Gastrocnemius medialis (tissue), 4 donors: ENCODE measurements around the gene RDH5. TPM values are rescaled to one million over a fixed set of nuclear protein-coding genes. Genes with fewer than 3 reads are reported as not detected.

ENCODE experiments used
- ATAC-seq, 2 donors: fragments of 150-250 bp; one replicate each; pipeline ENCODE4 v1.9.1; 2016
- DNase-seq, 2 donors: peaks; one replicate each; pipeline ENCODE4 v3.0.0-alpha.2; 2019
- H3K27ac ChIP-seq, 4 donors: fragments of 200-600 bp; sonication (generic); 1 replicate in 1 of 4; 2 replicates in 3 of 4; pipeline ENCODE4 v1.5.1; 2016 to 2018; ENCODE audit warnings: mild to moderate bottlenecking in 2 of 4, moderate library complexity in 1 of 4
- H3K27me3 ChIP-seq, 3 donors: fragments of 200-600 bp; sonication (generic) in 2 of 3; 1 replicate in 1 of 3; 2 replicates in 2 of 3; pipeline versions ENCODE4 v1.5.1 to v1.6.0; 2016 to 2019; ENCODE audit warnings: mild to moderate bottlenecking in 1 of 3, moderate library complexity in 1 of 3
- H3K36me3 ChIP-seq, 2 donors: fragments of 200-600 bp; sonication (generic) in 1 of 2; one replicate each; pipeline ENCODE4 v1.5.1; 2017 to 2018
- H3K4me1 ChIP-seq, 2 donors: fragments of 200-600 bp; sonication (generic) in 1 of 2; one replicate each; pipeline ENCODE4 v1.5.1; 2016 to 2017; ENCODE audit warnings: mild to moderate bottlenecking in 2 of 2
- H3K4me3 ChIP-seq, 4 donors: fragments of 200-600 bp; sonication (generic) in 3 of 4; 1 replicate in 1 of 4; 2 replicates in 3 of 4; pipeline ENCODE4 v1.5.1; 2016 to 2019; ENCODE audit warnings: mild to moderate bottlenecking in 2 of 4
- H3K9me3 ChIP-seq, 3 donors: fragments of 200-600 bp; sonication (generic) in 2 of 3; 1 replicate in 1 of 3; 2 replicates in 2 of 3; pipeline ENCODE4 v1.5.1; 2016 to 2019
- POLR2A ChIP-seq, 2 donors: fragments of 450-650 bp; IDR thresholded peaks; one replicate each; pipeline ENCODE4 v1.6.1; 2017; ENCODE audit warnings: antibody characterized with exemption in 2 of 2, mild to moderate bottlenecking in 2 of 2, moderate library complexity in 2 of 2
- in situ Hi-C, 4 donors: fragments of 200-750 bp; cut with MboI; loops; one replicate each; pipeline versions ENCODE4 v1.15.0 to v1.8.0; 2017; ENCODE audit warnings: low sequenced_read_pairs in 4 of 4
- intact Hi-C: fragments of 100-400 bp; cut with DNase I; formaldehyde crosslinking; loops from one replicate; pipeline ENCODE4 v1.15.1; 2023; ENCODE audit warnings: low total_unique reads
- total RNA-seq, 4 donors: library from RNA; depleted of rRNA; stranded (reverse); fragments of >200 nt; gene quantifications; one replicate each; pipeline versions ENCODE4 v1.1.0 to v1.2.3, GENCODE V29; 2016
- TF ChIP-seq, protein P1 (sequence below), 5 experiments: fragments of 450-650 bp in 3 of 5; fragments of 200-600 bp in 2 of 5; sonication (generic) in 2 of 5; IDR thresholded peaks in 4 of 5; conservative IDR thresholded peaks in 1 of 5; 1 replicate in 4 of 5; 2 replicates in 1 of 5; pipeline ENCODE4 v1.5.1; 2016 to 2019; ENCODE audit warnings: antibody characterized with exemption in 5 of 5, mild to moderate bottlenecking in 3 of 5, moderate library complexity in 3 of 5

Gene RDH5
- total RNA-seq, 4 donors from 2014 or later = 3.8 to 10.3 (median 7.5) TPM

DNA sequence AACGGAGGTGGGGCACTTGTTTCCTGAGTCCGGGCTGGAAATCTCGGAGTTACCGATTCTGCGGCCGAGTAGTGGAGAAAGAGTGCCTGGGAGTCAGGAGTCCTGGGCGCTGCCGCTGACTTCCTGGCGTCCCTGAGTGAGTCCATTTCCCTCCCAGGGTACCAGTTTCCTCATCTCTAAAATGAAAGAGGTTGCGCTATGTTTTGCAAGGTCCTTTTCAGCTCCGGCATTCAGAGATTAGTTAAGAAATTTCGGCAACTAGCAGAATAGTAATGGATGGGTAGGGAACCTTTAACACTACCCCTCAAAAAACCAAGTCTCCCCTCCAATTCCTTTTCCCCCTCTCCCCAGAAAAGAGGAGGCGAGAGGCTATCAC lies 3.6 kb upstream of the RDH5 start:
- intact Hi-C loops (loop anchor here (5.0 to 10.0 kb wide), 2 partner anchors 506 to 548 kb away; partner anchors contain the start of genes COQ10A, NABP2 and RNF41), in situ Hi-C loops (loop anchor here in 2 of 4 donors (5.0 to 25.0 kb wide), 2 partner anchors 39 to 1729 kb away; partner anchors contain the start of gene HOXC10 (in 1 of the 2))
- no peaks in the 10 kb centered on the region for H3K9me3 ChIP-seq
- H3K27ac ChIP-seq = peak overlapping the region; percentile 95 to 100 (median 99)
- ATAC-seq (peak in 1 of 2 donors; percentile 4), DNase-seq (no peak)
- peaks cover 78 to 86% of the 10 kb centered on the region in 2 donors for H3K4me1 ChIP-seq
- no peaks in the 10 kb centered on the region for H3K27me3 ChIP-seq
- TF ChIP-seq POLR2A (IDR thresholded peaks at IDR 0.05) = peak in 1 of 2 donors; percentile 4
- TF ChIP-seq, protein P1, sequence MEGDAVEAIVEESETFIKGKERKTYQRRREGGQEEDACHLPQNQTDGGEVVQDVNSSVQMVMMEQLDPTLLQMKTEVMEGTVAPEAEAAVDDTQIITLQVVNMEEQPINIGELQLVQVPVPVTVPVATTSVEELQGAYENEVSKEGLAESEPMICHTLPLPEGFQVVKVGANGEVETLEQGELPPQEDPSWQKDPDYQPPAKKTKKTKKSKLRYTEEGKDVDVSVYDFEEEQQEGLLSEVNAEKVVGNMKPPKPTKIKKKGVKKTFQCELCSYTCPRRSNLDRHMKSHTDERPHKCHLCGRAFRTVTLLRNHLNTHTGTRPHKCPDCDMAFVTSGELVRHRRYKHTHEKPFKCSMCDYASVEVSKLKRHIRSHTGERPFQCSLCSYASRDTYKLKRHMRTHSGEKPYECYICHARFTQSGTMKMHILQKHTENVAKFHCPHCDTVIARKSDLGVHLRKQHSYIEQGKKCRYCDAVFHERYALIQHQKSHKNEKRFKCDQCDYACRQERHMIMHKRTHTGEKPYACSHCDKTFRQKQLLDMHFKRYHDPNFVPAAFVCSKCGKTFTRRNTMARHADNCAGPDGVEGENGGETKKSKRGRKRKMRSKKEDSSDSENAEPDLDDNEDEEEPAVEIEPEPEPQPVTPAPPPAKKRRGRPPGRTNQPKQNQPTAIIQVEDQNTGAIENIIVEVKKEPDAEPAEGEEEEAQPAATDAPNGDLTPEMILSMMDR (IDR thresholded peaks at IDR 0.05 in 4 of 5, conservative IDR thresholded peaks at IDR 0.05 in 1 of 5) = no peak
- peak overlapping the region; percentile 69 to 95 (median 81) for H3K4me3 ChIP-seq
- no peaks in the 10 kb centered on the region for H3K36me3 ChIP-seq

DNA sequence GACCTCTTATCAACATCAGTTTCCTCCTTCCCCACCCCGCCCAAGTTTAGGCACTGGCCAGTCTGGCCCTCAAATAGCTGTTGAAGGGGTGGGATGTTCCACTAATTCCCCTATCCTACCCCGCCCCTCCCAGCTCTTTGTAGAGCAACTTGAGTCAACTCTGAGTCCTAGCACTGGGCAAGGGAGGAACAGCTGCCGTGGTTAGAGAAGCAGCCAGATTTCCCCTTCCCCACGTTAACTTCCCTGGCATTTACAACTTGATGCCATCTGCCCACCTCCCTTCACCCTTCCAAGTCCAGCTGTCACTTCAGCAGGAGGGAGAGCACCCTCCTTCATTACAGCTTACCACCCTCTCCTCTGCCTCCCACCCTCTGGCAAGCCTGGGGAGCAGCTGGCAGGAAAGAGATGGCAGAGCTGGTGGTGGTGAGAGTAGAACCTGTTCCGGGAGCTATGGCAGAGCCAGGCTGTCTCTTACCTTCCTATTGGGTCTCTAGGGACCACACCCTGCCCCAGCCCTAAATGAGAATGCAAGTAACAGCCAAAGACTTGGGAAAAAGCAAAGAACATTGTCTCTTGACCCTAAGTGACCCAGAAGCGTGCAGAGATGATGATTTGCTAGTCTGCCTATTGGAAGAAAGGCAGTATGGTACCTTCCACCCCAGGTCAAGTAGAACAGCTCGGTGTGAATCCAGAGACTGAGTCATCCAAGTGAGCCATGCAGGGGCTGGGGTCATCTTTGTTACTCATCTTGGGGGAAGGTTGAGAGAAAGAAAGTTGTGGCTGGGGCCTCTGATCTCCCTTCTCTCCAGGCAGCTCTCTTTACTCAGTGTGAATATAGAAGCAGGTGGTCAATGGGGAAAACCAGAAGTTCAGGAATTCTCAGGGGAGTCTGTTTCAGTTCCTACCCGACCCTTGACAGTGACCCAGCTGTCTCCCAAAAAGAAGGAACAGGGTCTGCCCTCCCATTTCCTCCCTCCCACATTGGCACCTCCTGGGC lies 2.9 kb upstream of the RDH5 start:
- Histone ChIP-seq H3K4me1 (peaks cover 74 to 83% of the 10 kb centered on the region in 2 donors), H3K36me3 (no peaks in the 10 kb centered on the region), H3K27me3 (no peaks in the 10 kb centered on the region), H3K4me3 (peak overlapping the region; percentile 69 to 95 (median 81)), H3K27ac (peak overlapping the region; percentile 95 to 100 (median 99)), H3K9me3 (no peaks in the 10 kb centered on the region)
- DNase-seq = peak in 1 of 2 donors; percentile 49
- ATAC-seq = no peak
- intact Hi-C loops = loop anchor here (5.0 to 10.0 kb wide), 2 partner anchors 505 to 547 kb away; partner anchors contain the start of genes COQ10A, NABP2 and RNF41
- TF ChIP-seq, protein P1 (IDR thresholded peaks at IDR 0.05 in 4 of 5, conservative IDR thresholded peaks at IDR 0.05 in 1 of 5) = no peak
- TF ChIP-seq POLR2A (IDR thresholded peaks at IDR 0.05) = no peak
- in situ Hi-C loops = loop anchor here in 2 of 4 donors (5.0 to 25.0 kb wide), 2 partner anchors 40 to 1730 kb away; partner anchors contain the start of gene HOXC10 (in 1 of the 2)

DNA sequence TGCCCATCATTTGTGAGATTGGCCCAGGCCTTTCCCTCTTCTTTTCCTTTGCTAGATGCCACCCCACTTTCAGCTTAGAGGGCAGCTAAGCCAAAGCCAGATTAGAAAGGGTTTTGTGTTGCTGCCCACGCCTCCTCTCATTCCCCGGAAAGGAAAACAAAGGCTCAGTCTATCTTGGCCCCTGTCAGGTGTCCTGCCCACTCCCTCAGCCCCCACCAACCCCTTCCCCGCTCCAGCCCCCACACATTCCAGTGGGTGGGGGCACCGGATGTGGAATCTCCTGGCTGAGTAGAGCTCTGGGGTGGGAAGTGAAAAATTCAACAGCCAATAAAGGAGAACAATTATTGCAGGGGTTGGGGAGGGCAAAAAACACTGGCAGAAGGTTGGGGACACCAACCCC lies 2.2 kb upstream of the RDH5 start:
- Histone ChIP-seq H3K4me1 (peaks cover 67 to 75% of the 10 kb centered on the region in 2 donors), H3K4me3 (peak overlapping the region in 1 of 4 donors; percentile 8), H3K9me3 (no peaks in the 10 kb centered on the region), H3K27me3 (no peaks in the 10 kb centered on the region), H3K36me3 (no peaks in the 10 kb centered on the region), H3K27ac (peak overlapping the region; percentile 95 to 100 (median 99))
- DNase-seq = no peak
- ATAC-seq = no peak
- intact Hi-C loops (loop anchor here (5.0 to 10.0 kb wide), 2 partner anchors 504 to 547 kb away; partner anchors contain the start of genes COQ10A, NABP2 and RNF41), in situ Hi-C loops (loop anchor here in 2 of 4 donors (5.0 to 25.0 kb wide), 2 partner anchors 41 to 1731 kb away; partner anchors contain the start of gene HOXC10 (in 1 of the 2))
- TF ChIP-seq POLR2A (IDR thresholded peaks at IDR 0.05) = no peak
- TF ChIP-seq, protein P1 (IDR thresholded peaks at IDR 0.05 in 4 of 5, conservative IDR thresholded peaks at IDR 0.05 in 1 of 5) = no peak

DNA sequence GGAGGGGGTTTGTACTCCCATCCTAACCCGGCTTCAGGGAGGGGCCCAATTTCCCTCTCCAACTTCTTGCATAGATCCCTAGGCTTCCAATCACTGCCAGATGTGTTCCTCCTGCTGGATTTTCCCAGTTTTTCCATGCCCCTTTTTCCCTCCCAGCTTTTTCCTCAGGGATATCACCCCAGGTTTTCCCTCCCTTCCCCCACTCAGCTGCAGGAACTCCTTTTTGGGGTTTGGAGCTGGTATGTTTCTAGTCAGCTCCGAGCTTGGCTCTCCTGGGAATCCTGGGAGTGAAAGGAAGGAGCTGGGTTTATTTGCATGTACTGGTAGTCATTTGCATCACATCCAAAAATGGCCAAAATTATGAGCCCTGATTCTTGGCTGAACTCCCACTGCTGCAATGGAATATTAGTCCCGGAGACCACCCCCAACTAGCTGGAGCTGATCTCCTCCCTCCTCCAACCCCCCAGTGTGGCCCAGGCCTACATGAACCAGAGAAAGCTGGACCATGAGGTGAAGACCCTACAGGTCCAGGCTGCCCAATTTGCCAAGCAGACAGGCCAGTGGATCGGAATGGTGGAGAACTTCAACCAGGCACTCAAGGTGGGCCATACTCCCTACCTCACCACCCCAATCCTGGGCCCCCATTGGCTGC lies 1.4 kb upstream of the RDH5 start:
- Histone ChIP-seq H3K4me1 (peaks cover 65 to 75% of the 10 kb centered on the region in 2 donors), H3K27ac (peak overlapping the region; percentile 95 to 100 (median 99)), H3K4me3 (no peak overlapping the region), H3K27me3 (no peaks in the 10 kb centered on the region), H3K9me3 (no peaks in the 10 kb centered on the region), H3K36me3 (no peaks in the 10 kb centered on the region)
- DNase-seq (no peak), ATAC-seq (no peak)
- intact Hi-C loops = loop anchor here (5.0 to 10.0 kb wide), 2 partner anchors 504 to 546 kb away; partner anchors contain the start of genes COQ10A, NABP2 and RNF41
- in situ Hi-C loops = loop anchor here in 2 of 4 donors (5.0 to 25.0 kb wide), 2 partner anchors 41 to 1731 kb away; partner anchors contain the start of gene HOXC10 (in 1 of the 2)
- TF ChIP-seq, protein P1 (IDR thresholded peaks at IDR 0.05 in 4 of 5, conservative IDR thresholded peaks at IDR 0.05 in 1 of 5) = no peak
- TF ChIP-seq POLR2A (IDR thresholded peaks at IDR 0.05) = no peak
